ENCODE data around the gene NCAPD2.

Gene NCAPD2

DNA sequence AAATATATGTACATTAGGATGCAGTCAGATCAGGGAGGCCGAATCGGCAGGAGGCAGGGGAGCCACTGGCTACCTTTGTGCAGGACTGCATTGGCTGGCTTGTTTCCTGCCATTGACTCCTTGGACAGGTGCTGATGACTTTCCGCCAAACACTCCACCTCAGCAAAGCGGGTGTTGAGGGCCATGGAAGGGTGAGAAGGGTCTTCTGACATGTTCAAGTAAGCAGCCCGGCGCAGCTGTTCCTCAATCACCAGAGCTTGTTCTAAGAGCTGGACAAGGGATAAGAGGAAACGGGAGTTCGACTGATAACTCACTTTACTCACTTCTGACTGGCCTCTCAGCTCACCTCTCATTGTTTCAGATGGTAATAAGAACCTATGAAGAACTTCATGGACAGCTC, 79.1 kb downstream of the NCAPD2 start:
- no peak for DNase-seq (ENCODE audit: low spot score)

DNA sequence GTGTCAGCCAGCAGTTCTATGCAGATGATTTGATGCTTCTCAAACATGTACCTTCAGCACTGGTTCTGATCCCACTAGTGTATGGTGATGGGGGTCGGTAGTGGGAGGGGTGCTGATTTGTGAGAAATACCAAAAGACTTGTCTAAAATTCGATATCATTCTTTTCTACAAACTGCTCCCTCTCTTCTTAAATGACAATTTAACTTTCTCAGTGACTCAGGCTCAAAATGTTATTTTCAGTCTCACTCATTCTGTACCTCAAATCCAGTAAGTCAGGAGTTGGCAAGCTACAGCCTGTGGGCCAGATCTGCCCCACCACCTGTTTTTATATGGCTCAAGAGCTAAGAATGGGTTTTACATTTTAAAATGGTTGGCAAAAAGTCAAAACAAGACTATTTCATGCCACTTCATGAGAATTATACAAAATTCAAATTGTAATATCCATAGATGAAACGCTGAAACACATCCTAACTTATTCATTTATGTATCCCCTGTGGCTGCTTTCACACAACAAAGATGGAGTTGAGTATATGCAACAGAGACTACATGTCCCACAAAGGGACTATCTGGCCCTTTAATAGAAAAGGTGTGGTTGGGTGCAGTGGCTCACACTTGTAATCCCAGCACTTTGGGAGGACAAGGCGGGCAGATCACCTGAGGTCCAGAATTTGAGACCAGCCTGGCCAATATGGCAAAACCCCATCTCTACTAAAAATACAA, 80.8 kb downstream of the NCAPD2 start:
- no peak for DNase-seq (ENCODE audit: low spot score)

DNA sequence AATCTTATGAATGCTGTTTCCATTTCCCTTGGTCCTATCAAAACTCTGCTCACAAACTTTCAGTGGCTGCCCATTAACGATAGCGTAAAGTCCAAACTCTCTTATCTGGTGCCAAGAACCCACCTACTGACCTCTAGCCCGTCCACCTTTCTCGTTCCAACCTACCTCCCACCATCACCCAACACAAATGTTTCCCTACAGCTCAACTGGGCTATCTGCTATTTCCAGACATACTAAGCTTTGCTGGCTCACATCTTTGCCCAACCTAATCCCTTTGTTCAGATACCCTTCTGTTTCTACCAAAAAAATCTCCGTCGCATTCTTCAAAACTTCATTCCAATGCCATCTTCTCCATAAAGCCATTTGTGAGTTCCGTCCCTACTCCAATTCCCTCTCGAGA, 81.7 kb downstream of the NCAPD2 start:
- no peak for DNase-seq (ENCODE audit: low spot score)

All from COLO829 (cell line).